SH-SY5Y (cell line): ENCODE measurements around the gene ETV1.

ENCODE experiments used
- GATA2 ChIP-seq: IDR thresholded peaks from 2 replicates; pipeline ENCODE4 v1.6.1; 2011; ENCODE audit warnings: mild to moderate bottlenecking, low read depth, low read length
- GATA3 ChIP-seq: IDR thresholded peaks from 2 replicates; pipeline ENCODE4 v1.6.1; 2011; ENCODE audit warnings: low read depth, mild to moderate bottlenecking, low read length, moderate library complexity

DNA sequence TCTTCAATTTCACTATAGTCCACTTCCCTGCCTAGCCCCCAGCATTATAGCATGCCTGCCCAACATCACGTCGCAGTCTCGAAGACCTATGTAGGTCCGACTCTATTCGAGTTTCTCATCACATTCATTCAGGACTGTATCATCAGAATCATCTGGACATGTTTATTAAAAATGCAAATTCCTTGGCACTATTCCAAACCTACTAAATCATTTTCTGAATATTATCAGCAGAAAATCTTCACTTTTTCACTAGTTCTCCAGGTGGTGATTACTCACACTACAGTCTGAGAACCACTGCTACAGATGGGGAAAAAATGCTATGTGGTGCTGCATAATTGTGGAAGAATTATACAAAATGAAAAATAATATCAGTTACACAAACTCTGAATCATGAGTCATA lies 29.3 kb upstream of the ETV1 start:
- TF ChIP-seq GATA2 (no peak), GATA3 (no peak)
